Activated CD4-positive, alpha-beta T cell treated with anti-CD3 and anti-CD28 coated beads, Interleukin-2, amount 10 ng/mL, durations not matched to agents 24 days and 14 days (primary cell): ENCODE data around the gene LPIN1. TPM values are rescaled to one million over a fixed set of nuclear protein-coding genes. Genes with fewer than 3 reads are reported as not detected.
A peak's percentile ranks its signal among the peaks of the same experiment; 100 is the strongest.

ENCODE experiments used
- DNase-seq: peaks from one replicate; pipeline ENCODE4 v3.0.0; 2022
- H3K27ac Mint-ChIP-seq: one replicate; pipeline ENCODE4 v1.8.0; 2022; ENCODE audit warnings: mild to moderate bottlenecking, mixed read lengths
- H3K27me3 Mint-ChIP-seq: one replicate; pipeline ENCODE4 v1.8.0; 2022; ENCODE audit warnings: mixed read lengths
- H3K36me3 Mint-ChIP-seq: one replicate; pipeline ENCODE4 v1.8.0; 2022; ENCODE audit warnings: low read depth, mild to moderate bottlenecking, mixed read lengths
- H3K4me1 Mint-ChIP-seq: one replicate; pipeline ENCODE4 v1.8.0; 2021; ENCODE audit warnings: mixed read lengths
- H3K4me3 Mint-ChIP-seq: one replicate; pipeline ENCODE4 v1.8.0; 2022; ENCODE audit warnings: mild to moderate bottlenecking, moderate library complexity, mixed read lengths
- H3K9me3 Mint-ChIP-seq: one replicate; pipeline ENCODE4 v1.8.0; 2021; ENCODE audit warnings: mixed read lengths
- intact Hi-C: fragments of 100-400 bp; cut with micrococcal nuclease; formaldehyde crosslinking; loops from one replicate; pipeline ENCODE4 v1.15.1; 2023
- total RNA-seq: library from RNA; stranded (reverse); gene quantifications from 2 replicates; pipeline ENCODE4 v1.2.3, GENCODE V29; 2022

Gene LPIN1
- total RNA-seq, 1 donor from 2014 or later, result 52.3 TPM

DNA sequence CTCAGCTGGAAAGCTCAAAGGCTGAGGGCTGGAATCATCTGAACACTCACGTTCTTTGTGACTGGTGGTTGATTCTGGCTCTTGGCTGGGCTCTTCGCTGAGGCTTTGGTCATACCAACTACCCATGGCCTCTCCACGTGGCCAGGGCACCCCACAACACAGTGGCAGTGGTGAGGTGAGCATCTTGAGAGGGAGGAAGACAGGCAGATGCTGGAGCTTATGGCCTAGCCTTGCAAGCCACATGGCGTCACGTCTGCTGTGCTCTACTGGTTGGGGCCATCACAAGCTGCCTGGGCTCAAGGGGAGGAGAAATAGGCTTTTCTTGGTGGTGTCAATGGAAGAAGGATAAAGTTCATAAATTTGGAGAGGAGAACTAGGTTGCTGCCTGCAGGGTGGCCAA is 19.6 kb downstream of the LPIN1 start:
- peaks cover 64% of the 10 kb centered on the region for H3K36me3 Mint-ChIP-seq
- no peak overlapping the region for H3K27ac Mint-ChIP-seq
- intact Hi-C loops, result no loop called here
- no peaks in the 10 kb centered on the region for H3K9me3 Mint-ChIP-seq
- H3K4me1 Mint-ChIP-seq, result peaks cover 23% of the 10 kb centered on the region
- H3K4me3 Mint-ChIP-seq, result no peak overlapping the region
- DNase-seq, result no peak
- no peaks in the 10 kb centered on the region for H3K27me3 Mint-ChIP-seq

DNA sequence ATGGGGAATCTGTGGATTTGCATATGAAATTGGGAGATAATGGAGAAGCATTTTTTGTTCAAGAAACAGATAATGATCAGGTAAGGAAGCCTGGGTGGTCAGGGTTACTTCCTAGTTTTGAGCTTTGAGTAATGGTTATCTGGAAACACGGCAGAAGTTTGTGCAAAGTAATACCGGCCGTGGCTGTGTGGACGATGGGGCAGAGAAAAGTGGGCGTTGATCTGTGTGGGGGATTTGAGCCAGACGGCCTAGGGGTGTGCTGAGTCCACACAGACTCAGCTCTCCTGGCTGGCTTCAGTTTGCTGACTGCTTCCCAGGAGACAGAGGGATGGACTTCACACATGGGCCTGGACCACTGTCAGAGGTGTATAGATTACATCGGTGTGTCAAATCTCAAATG is 21.3 kb downstream of the LPIN1 start:
- DNase-seq, result no peak
- Mint-ChIP-seq H3K36me3 (peaks cover 68% of the 10 kb centered on the region), H3K4me3 (no peak overlapping the region), H3K9me3 (no peaks in the 10 kb centered on the region), H3K27me3 (no peaks in the 10 kb centered on the region), H3K4me1 (peaks cover 15% of the 10 kb centered on the region), H3K27ac (no peak overlapping the region)
- intact Hi-C loops, result no loop called here

DNA sequence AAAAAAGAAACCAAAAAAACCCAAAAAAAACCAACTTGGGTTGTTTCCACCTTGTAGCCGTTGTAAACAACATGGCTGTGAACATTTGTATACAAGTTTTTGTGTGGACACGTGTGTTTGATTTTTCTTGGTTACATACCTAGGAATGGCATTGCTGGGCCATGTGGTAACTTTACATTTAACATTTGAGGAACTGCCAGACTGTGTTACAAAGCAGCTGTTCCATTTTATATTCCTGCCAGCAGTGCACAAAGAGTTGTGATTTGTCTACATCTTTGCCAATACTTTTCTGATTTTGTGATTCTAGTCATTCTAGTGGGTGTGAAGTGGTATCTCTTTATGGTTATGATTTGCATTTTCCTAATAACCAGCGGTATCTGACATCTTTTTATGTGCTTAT is 22.5 kb downstream of the LPIN1 start:
- no peak overlapping the region for H3K27ac Mint-ChIP-seq
- H3K9me3 Mint-ChIP-seq, result no peaks in the 10 kb centered on the region
- no peaks in the 10 kb centered on the region for H3K27me3 Mint-ChIP-seq

DNA sequence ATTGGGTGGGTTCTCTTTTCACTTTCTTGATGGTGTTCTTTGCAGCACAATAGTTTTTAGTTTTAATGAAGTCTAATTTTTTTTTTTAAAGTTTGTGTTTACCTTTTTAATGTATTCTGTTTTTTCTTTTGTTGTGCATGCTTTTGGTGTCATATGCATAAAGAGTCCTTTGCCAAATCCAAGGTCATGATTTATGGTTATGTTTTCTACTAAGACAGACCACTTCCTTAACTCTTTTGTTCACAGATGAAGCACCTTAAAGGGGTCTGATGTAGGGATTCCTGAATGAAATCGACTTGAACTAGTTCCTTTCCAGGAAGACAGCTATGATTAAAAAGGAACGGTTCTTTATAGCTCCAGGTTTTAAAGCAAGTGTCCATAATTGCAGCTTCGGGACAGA is 23.1 kb downstream of the LPIN1 start:
- no peak overlapping the region for H3K4me3 Mint-ChIP-seq
- intact Hi-C loops, result no loop called here
- DNase-seq, result no peak
- no peaks in the 10 kb centered on the region for H3K9me3 Mint-ChIP-seq
- peaks cover 30% of the 10 kb centered on the region for H3K4me1 Mint-ChIP-seq
- H3K27me3 Mint-ChIP-seq, result no peaks in the 10 kb centered on the region
- H3K36me3 Mint-ChIP-seq, result peaks cover 74% of the 10 kb centered on the region
- no peak overlapping the region for H3K27ac Mint-ChIP-seq

More for the DNA sequence above, 22.5 kb downstream of the LPIN1 start:
- peaks cover 24% of the 10 kb centered on the region for H3K4me1 Mint-ChIP-seq
- intact Hi-C loops, result no loop called here
- no peak for DNase-seq
- no peak overlapping the region for H3K4me3 Mint-ChIP-seq
- H3K36me3 Mint-ChIP-seq, result peaks cover 73% of the 10 kb centered on the region

DNA sequence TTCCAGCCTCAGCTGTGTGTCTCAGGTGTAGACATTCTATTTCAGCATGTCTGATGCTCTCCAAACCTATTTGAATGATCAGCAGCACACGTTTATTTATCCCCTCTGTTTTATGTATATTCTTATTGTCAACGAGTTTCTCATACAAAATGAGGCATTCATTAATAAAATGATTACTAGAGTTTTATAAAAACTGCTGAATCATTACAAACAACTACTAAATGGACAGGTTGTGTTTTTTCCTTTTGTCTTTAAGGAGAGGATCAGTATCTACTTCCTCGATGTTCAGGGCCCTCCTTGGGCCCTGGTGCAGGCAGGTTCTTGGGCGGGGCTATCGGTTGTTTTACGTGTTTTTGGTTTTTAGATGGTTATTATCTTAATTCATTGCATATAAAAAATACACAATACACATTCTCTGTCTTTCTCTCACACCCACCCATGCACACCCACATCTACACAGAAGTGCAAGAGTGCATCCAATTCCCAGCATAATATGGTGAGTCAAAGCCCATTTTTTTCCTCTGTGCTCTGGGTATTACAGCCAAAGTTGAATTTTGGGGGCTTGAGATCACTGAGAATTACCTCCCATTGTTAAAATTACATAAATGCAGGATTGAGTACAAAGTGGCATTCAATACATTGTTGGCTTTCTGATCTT is 24.2 kb downstream of the LPIN1 start:
- no peaks in the 10 kb centered on the region for H3K27me3 Mint-ChIP-seq
- no peak overlapping the region for H3K27ac Mint-ChIP-seq
- intact Hi-C loops, result no loop called here
- H3K9me3 Mint-ChIP-seq, result no peaks in the 10 kb centered on the region
- DNase-seq, result no peak
- peaks cover 70% of the 10 kb centered on the region for H3K36me3 Mint-ChIP-seq
- H3K4me3 Mint-ChIP-seq, result no peak overlapping the region
- H3K4me1 Mint-ChIP-seq, result peaks cover 36% of the 10 kb centered on the region

DNA sequence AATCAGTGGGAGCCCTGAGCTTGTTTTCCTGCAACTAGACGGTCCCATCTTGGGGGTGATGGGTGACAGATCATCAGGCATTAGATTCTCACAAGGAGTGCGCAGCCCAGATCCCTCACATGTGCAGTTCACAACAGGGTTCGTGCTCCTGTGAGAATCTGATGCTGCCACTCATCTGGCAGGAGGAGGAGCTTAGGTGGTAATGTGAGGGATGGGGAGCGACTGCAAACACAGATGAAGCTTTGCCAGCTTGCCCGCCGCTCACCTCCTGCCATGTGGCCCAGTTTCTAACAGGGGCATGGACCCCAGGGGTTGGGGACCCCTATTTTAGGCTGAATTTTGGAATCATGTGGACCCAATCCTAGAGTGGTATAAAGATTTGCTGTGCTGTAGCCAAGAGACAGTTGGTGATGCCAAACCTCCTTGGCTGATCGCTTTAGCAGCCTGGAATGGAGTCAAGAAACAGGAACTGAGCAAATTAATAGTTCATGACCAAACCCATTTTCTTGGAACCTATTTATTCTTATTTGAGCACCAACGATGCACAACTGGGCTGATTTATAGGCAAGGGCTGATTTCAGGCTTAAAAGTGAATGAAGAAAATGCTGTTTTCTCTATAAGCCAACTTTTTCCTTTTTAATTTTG is 25.7 kb downstream of the LPIN1 start:
- H3K27ac Mint-ChIP-seq, result no peak overlapping the region
- peaks cover 61% of the 10 kb centered on the region for H3K36me3 Mint-ChIP-seq
- no peaks in the 10 kb centered on the region for H3K9me3 Mint-ChIP-seq
- no peak overlapping the region for H3K4me3 Mint-ChIP-seq
- DNase-seq, result no peak
- no peaks in the 10 kb centered on the region for H3K27me3 Mint-ChIP-seq
- intact Hi-C loops, result no loop called here
- H3K4me1 Mint-ChIP-seq, result peaks cover 39% of the 10 kb centered on the region

DNA sequence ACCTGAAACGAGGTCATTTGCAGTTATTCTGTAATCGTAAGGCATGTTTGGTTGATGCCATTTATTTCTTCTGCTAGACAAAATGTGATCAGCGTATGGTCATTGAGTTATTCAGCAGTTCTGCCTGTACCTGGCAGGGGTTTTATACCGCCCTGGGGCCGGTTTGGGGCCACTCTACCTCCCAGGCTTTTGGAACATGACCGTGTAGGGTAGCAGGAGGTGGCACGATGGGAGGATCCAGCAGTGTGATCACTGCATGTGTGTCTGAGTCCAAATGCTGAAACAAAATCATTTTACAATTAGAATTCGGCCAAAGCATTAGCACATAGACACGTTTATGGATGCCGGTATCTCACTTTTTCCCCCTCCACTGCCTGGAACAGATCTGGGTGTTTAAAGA is 26.7 kb downstream of the LPIN1 start:
- peaks cover 60% of the 10 kb centered on the region for H3K36me3 Mint-ChIP-seq
- DNase-seq, result no peak
- H3K27ac Mint-ChIP-seq, result no peak overlapping the region
- intact Hi-C loops, result no loop called here
- no peaks in the 10 kb centered on the region for H3K27me3 Mint-ChIP-seq
- H3K4me1 Mint-ChIP-seq, result peaks cover 38% of the 10 kb centered on the region
- H3K4me3 Mint-ChIP-seq, result no peak overlapping the region
- no peaks in the 10 kb centered on the region for H3K9me3 Mint-ChIP-seq

DNA sequence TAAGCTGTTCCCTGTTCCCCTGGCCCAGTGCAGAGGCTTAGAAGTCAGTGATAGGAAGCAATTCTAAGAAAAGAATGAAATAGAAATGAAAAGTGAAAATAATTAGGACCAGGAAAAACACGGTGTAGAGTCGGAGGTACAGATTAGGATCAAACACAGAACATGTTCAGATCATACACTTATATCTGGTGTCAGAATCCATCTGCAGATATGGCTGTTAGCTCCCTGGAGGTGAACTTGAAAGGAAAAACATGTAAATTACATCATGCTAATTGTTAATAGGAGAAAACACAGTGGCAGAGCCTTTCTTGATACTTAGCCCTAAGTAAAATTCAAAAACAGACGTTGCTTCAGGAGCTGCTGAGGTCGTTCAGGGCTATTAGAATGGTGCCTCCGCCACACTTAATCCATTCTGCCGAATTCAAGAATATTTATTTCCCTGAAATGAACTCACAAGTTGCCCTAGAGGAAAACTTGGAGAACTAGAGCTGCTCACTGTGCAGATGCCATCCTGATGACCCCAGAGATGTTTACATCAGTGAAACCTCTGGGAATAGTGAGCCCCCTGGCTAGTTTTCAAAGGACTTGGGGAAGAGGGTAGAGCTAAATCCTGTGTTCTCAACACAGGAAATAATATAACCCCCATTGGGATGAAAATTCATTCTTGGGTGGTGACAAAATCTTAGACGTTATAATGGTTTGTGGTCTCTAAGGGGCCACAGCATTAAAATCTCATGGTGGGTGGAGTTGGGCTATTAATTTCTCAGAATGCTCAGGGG is 27.5 kb downstream of the LPIN1 start:
- Mint-ChIP-seq H3K36me3 (peaks cover 62% of the 10 kb centered on the region), H3K4me3 (peak overlapping the region; percentile 37), H3K4me1 (peaks cover 46% of the 10 kb centered on the region), H3K27ac (peak overlapping the region; percentile 46), H3K27me3 (no peaks in the 10 kb centered on the region), H3K9me3 (no peaks in the 10 kb centered on the region)
- intact Hi-C loops, result no loop called here
- no peak for DNase-seq

DNA sequence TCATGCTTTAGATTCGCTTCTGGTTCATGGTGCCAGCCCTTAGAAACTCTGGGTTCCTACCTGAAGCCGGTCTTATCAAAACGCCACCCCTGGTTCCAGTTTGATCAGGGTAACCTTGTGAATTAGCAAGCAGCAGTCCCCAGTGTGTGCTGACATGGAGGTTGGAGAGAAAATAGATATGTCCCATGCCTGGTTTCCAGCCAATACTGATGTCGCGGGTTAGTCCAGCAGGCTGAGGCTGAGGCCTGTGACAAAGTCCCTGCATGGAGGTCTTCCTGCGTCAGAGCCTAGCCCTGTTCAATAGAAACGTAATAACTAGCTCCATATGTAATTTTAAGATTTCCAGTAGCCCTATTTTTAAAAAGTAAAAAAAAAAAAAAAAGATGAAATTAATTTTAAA is 28.2 kb downstream of the LPIN1 start:
- no peak for DNase-seq
- peak overlapping the region; percentile 46 for H3K27ac Mint-ChIP-seq
- no peaks in the 10 kb centered on the region for H3K27me3 Mint-ChIP-seq
- no peak overlapping the region for H3K4me3 Mint-ChIP-seq
- peaks cover 48% of the 10 kb centered on the region for H3K4me1 Mint-ChIP-seq
- intact Hi-C loops, result no loop called here
- peaks cover 61% of the 10 kb centered on the region for H3K36me3 Mint-ChIP-seq
- H3K9me3 Mint-ChIP-seq, result no peaks in the 10 kb centered on the region

DNA sequence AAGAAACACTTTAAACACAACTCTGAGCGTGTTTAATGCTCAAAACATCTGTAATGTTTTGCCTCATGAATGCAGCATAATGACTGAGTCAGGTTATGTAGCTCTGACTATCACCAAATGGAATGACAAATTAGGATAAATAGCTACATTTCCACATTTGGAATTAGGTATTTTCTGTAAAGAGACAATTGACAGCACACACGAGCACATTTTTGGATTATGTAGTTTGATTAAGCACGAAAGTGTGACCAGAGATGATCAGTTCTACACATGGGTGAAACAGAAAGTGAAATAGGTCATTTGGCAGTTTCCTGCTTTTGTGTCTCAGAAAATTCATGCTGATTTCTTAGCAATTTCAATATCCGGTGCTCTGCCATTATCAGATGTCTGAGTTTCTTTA is 29.0 kb downstream of the LPIN1 start:
- H3K36me3 Mint-ChIP-seq, result peaks cover 62% of the 10 kb centered on the region
- H3K27me3 Mint-ChIP-seq, result no peaks in the 10 kb centered on the region
- H3K4me3 Mint-ChIP-seq, result peak overlapping the region; percentile 77
- H3K9me3 Mint-ChIP-seq, result no peaks in the 10 kb centered on the region
- H3K4me1 Mint-ChIP-seq, result peaks cover 47% of the 10 kb centered on the region
- intact Hi-C loops, result loop anchor here (1.0 to 5.0 kb wide), 3 partner anchors 21 to 193 kb away; no protein-coding TSS in a partner anchor
- DNase-seq, result peak; percentile 76
- H3K27ac Mint-ChIP-seq, result peak overlapping the region; percentile 96

DNA sequence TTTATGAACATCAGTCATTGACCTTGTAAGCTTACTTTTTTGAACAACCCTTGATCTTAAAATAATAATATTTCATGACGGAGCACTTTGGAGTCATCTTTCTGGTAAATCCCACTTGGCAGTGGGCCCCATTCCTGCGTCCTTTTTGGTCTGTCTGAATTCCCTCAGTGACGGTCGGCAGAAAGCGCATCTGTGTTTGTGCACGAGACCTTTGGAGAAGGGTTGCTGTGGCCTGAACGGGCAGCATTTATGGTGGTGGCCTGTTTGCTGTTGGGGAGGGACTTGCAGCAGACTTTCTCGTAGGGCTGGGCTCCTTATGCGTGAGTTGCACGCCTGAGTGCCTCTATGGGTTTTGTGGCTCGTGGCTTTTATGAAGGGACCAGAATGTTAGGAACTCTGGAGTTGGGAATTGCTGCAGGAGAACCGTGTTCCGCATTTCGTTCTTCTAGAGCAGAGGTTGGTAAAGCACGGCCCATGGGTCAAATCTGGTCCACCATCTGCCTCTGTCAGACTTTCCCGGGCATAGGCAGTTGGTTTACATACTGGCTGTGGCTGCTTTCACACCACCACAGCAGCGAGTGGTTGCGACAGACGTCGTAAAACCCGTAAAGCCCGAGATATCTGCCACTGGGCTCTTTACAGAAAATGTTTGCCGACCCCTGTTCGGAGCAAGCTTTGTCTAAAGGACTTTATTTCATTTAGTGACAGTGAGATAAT is 30.8 kb downstream of the LPIN1 start:
- no peak overlapping the region for H3K27ac Mint-ChIP-seq

DNA sequence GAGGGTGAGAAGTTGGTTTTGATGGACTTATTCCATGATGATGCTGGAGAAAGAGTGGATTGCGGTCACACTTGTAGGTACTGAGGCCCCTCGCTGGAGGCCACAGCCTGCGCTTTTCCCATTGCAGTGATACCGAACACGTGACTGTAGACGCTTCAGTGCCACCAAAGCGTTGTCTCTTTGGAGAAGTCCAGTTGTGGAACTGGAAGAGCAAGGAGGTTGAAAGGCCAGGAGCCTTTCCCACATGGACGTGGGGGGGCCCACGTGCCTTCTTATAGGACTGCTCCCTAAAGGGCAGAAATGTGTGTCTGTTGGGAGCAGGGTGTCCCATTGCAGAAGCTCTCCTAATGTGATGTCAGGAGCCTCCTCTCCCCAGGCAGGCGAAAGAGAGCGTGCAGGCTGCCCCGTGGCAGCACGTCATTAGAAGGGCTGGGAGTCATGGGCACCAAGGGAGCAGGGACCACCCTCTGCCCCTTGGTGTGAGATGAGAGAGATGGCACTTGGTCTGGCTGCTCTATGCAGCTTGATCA is 31.5 kb downstream of the LPIN1 start:
- Mint-ChIP-seq H3K9me3 (no peaks in the 10 kb centered on the region), H3K4me1 (peaks cover 43% of the 10 kb centered on the region), H3K36me3 (peaks cover 66% of the 10 kb centered on the region)

More for the DNA sequence above, 30.8 kb downstream of the LPIN1 start:
- Mint-ChIP-seq H3K4me3 (no peak overlapping the region), H3K27me3 (no peaks in the 10 kb centered on the region), H3K9me3 (no peaks in the 10 kb centered on the region), H3K4me1 (peaks cover 44% of the 10 kb centered on the region), H3K36me3 (peaks cover 62% of the 10 kb centered on the region)
- no peak for DNase-seq
- intact Hi-C loops, result loop anchor here (5.0 kb wide), 1 partner anchor 195 kb away; no protein-coding TSS in a partner anchor

DNA sequence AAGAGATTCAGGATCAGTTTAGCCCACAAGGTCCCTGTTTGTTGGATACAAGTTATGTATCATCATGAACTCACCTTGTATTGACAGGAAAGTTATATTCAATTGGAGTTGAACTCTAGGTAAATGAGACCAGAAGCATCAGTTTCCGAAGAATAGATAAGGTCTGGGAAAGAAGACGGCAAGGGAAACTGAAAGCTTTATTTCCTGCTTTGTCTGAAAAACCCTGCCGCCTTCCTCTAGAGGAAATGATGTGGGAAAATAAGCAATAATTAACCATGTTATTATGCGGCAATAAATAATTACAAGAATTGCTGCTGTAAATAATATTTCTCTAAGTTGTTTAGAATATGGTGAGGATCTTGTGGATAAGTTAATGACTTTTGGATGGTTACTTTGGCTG is 32.0 kb downstream of the LPIN1 start:
- Mint-ChIP-seq H3K27me3 (no peaks in the 10 kb centered on the region), H3K27ac (peak overlapping the region; percentile 55), H3K9me3 (no peaks in the 10 kb centered on the region), H3K4me3 (peak overlapping the region; percentile 74), H3K36me3 (peaks cover 64% of the 10 kb centered on the region), H3K4me1 (peaks cover 40% of the 10 kb centered on the region)
- no peak for DNase-seq
- intact Hi-C loops, result loop anchor here (5.0 kb wide), 1 partner anchor 196 kb away; no protein-coding TSS in a partner anchor

More for the DNA sequence above, 31.5 kb downstream of the LPIN1 start:
- no peak for DNase-seq
- no peaks in the 10 kb centered on the region for H3K27me3 Mint-ChIP-seq
- intact Hi-C loops, result loop anchor here (5.0 kb wide), 1 partner anchor 196 kb away; no protein-coding TSS in a partner anchor
- peak overlapping the region; percentile 55 for H3K27ac Mint-ChIP-seq
- H3K4me3 Mint-ChIP-seq, result peak overlapping the region; percentile 74
